Keratinocyte (primary cell): ENCODE results near the gene LIN7B. TPM values are rescaled to one million over a fixed set of nuclear protein-coding genes. Genes with fewer than 3 reads are reported as not detected.

Experiments
- DNase-seq: peaks from one replicate; pipeline ENCODE4 v3.0.0-alpha.2; 2011; ENCODE audit warnings: low read depth, missing footprints, low spot score
- FAIRE-seq: peaks from 2 replicates; lab custom pipeline; 2011; peaks lifted over from hg19 to GRCh38; lab: Jason Lieb, UNC
- H2AFZ ChIP-seq: 2 replicates; pipeline ENCODE4 v1.6.0; 2012; ENCODE audit warnings: low read length, control low read depth, inconsistent platforms; ENCODE audit not compliant: control insufficient read depth
- H3K27ac ChIP-seq: 2 replicates; pipeline ENCODE4 v1.5.1; 2011; ENCODE audit warnings: low read length; ENCODE audit not compliant: control insufficient read depth, insufficient read depth
- H3K27me3 ChIP-seq: 3 replicates; pipeline ENCODE4 v1.6.0; 2011; ENCODE audit warnings: low read length; ENCODE audit not compliant: control insufficient read depth, insufficient read depth; ENCODE audit errors: extremely low read depth
- H3K36me3 ChIP-seq, 2 experiments: 2 replicates in 1 of 2; 3 replicates in 1 of 2; pipeline ENCODE4 v1.5.1; 2011; ENCODE audit warnings: low read length in 2 of 2, mild to moderate bottlenecking in 1 of 2; ENCODE audit not compliant: control insufficient read depth in 2 of 2, insufficient read depth in 2 of 2; ENCODE audit errors: extremely low read depth in 1 of 2
- H3K4me1 ChIP-seq: 3 replicates; pipeline ENCODE4 v1.5.1; 2011; ENCODE audit warnings: low read length; ENCODE audit not compliant: control insufficient read depth, insufficient read depth; ENCODE audit errors: extremely low read depth
- H3K4me2 ChIP-seq: 3 replicates; pipeline ENCODE4 v1.6.0; 2011; ENCODE audit warnings: low read depth, low read length; ENCODE audit not compliant: control insufficient read depth, insufficient read depth; ENCODE audit errors: extremely low read depth
- H3K4me3 ChIP-seq, 3 experiments: fragments of 200-600 bp in 1 of 3; sonication (generic) in 1 of 3; 2 replicates in 2 of 3; 3 replicates in 1 of 3; pipeline ENCODE4 v1.5.1; 2011 to 2016; ENCODE audit warnings: low read length in 3 of 3, mild to moderate bottlenecking in 3 of 3, control low read depth in 2 of 3, inconsistent platforms in 1 of 3, low read depth in 1 of 3, mixed read lengths in 1 of 3, mixed run types in 1 of 3, moderate library complexity in 1 of 3; ENCODE audit not compliant: control insufficient read depth in 2 of 3, insufficient read depth in 2 of 3; ENCODE audit errors: extremely low read depth in 1 of 3
- H3K79me2 ChIP-seq: 2 replicates; pipeline ENCODE4 v1.6.0; 2012; ENCODE audit warnings: low read length; ENCODE audit not compliant: control insufficient read depth, insufficient read depth
- H3K9ac ChIP-seq: 3 replicates; pipeline ENCODE4 v1.6.0; 2011; ENCODE audit warnings: low read length; ENCODE audit not compliant: control insufficient read depth, insufficient read depth; ENCODE audit errors: extremely low read depth
- H3K9me1 ChIP-seq: 3 replicates; pipeline ENCODE4 v1.6.0; 2011; ENCODE audit warnings: low read length; ENCODE audit not compliant: control insufficient read depth, insufficient read depth; ENCODE audit errors: extremely low read depth
- H3K9me3 ChIP-seq: 2 replicates; pipeline ENCODE4 v1.5.1; 2012; ENCODE audit warnings: low read depth, low read length; ENCODE audit not compliant: control insufficient read depth
- H4K20me1 ChIP-seq: 3 replicates; pipeline ENCODE4 v1.6.0; 2011; ENCODE audit warnings: low read length; ENCODE audit not compliant: control insufficient read depth, insufficient read depth; ENCODE audit errors: extremely low read depth
- EZH2 ChIP-seq: IDR thresholded peaks from one replicate; pipeline ENCODE4 v1.6.1; 2012; ENCODE audit warnings: inconsistent platforms, mild to moderate bottlenecking, low read length, moderate library complexity
- dilution Hi-C: fragments of 300-500 bp; cut with MboI; formaldehyde crosslinking; loops from one replicate; pipeline ENCODE4 v1.7.0; 2020; ENCODE audit warnings: low sequenced_read_pairs; ENCODE audit not compliant: extremely low pct_ligation_motif_present
- polyA plus RNA-seq, 5 experiments: library from polyadenylated mRNA; depleted of rRNA in 3 of 5; stranded (reverse) in 3 of 5; stranded (forward) in 1 of 5; unstranded in 1 of 5; fragments of >200 nt; gene quantifications; 1 replicate in 1 of 5; 2 replicates in 3 of 5; 3 replicates in 1 of 5; pipeline versions ENCODE4 v1.2.1 to v1.2.3, GENCODE V29; 2011 to 2012; ENCODE audit warnings: missing spikeins in 2 of 5, low read depth in 1 of 5, low replicate concordance in 1 of 5
- TF ChIP-seq, protein P1 (sequence below), 3 experiments: IDR thresholded peaks in 1 of 3; conservative IDR thresholded peaks in 1 of 3; optimal IDR thresholded peaks in 1 of 3; 2 replicates in 2 of 3; 3 replicates in 1 of 3; pipeline versions ENCODE3 to v1.5.1; 2011; ENCODE audit warnings: low read length in 3 of 3, mild to moderate bottlenecking in 3 of 3, moderate library complexity in 2 of 3, control low read depth in 1 of 3, inconsistent platforms in 1 of 3; ENCODE audit not compliant: insufficient read depth in 2 of 3; ENCODE audit errors: extremely low read depth in 1 of 3

Gene LIN7B
- polyA plus RNA-seq, 1 donor (not counting 4 experiments of a cell fraction or from before 2014, with no cell fraction given), result 1.6 TPM

DNA sequence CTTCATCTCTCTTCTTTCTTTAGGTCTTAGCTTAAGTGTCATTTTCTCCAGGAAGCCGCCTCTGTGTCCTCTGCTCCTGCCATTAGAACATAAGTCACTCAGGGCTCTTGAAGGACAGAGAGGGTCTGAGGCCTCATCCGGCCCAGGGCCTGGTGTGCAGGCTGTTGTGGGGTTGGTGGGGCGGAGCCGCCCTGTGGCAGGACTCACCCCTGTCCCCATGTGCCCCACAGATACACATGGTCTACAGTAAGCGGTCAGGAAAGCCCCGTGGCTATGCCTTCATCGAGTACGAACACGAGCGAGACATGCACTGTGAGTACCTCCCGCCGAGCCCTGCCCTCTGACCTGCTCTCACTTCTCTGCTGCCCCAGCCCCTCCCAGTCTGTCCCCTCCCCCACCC is 13.0 kb upstream of the LIN7B start:
- H3K36me3 ChIP-seq, result peaks cover 39 to 47% of the 10 kb centered on the region in 2 experiments
- H3K9me3 ChIP-seq, result no peaks in the 10 kb centered on the region
- no peak for FAIRE-seq
- no peak for DNase-seq
- no peak overlapping the region for H3K4me2 ChIP-seq
- TF ChIP-seq, protein P1, sequence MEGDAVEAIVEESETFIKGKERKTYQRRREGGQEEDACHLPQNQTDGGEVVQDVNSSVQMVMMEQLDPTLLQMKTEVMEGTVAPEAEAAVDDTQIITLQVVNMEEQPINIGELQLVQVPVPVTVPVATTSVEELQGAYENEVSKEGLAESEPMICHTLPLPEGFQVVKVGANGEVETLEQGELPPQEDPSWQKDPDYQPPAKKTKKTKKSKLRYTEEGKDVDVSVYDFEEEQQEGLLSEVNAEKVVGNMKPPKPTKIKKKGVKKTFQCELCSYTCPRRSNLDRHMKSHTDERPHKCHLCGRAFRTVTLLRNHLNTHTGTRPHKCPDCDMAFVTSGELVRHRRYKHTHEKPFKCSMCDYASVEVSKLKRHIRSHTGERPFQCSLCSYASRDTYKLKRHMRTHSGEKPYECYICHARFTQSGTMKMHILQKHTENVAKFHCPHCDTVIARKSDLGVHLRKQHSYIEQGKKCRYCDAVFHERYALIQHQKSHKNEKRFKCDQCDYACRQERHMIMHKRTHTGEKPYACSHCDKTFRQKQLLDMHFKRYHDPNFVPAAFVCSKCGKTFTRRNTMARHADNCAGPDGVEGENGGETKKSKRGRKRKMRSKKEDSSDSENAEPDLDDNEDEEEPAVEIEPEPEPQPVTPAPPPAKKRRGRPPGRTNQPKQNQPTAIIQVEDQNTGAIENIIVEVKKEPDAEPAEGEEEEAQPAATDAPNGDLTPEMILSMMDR (optimal IDR thresholded peaks at IDR 0.05 in 1 of 3, IDR thresholded peaks at IDR 0.05 in 1 of 3, conservative IDR thresholded peaks at IDR 0.05 in 1 of 3; ENCODE audit: extremely low read depth in 1 of 3, insufficient read depth in 2 of 3, low read length in 3 of 3), result no peak
- TF ChIP-seq EZH2, result no peak
- peaks cover 23% of the 10 kb centered on the region for H4K20me1 ChIP-seq
- H3K27me3 ChIP-seq, result no peaks in the 10 kb centered on the region
- dilution Hi-C loops, result no loop called here
- H3K9ac ChIP-seq, result no peak overlapping the region
- H3K4me3 ChIP-seq, result no peak overlapping the region
- no peaks in the 10 kb centered on the region for H3K4me1 ChIP-seq
- H3K27ac ChIP-seq, result no peak overlapping the region
- no peaks in the 10 kb centered on the region for H3K9me1 ChIP-seq
- peaks cover 34% of the 10 kb centered on the region for H3K79me2 ChIP-seq
- H2AFZ ChIP-seq, result no peak overlapping the region

DNA sequence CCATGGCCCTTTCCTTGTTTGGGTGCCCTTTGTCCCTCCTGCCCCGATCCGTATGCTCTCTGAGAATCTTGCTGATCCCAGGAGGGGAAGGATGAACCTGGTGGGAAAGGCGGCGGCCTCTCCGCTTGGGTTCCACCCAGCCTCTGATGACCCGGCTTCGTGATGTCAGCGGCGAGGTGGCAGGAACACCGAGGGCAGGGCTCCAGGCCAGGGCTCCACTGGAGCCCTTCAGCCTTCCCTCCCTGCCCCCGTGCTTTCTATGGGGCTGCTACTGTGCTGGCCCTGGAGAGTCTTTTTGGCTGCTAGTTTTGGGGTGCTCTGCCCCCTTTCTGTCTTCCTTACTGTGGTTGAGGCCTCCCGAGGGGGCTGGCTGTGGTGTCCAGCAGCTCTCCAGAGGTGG is 11.9 kb upstream of the LIN7B start:
- no peak for DNase-seq
- no peaks in the 10 kb centered on the region for H3K9me3 ChIP-seq
- FAIRE-seq, result no peak
- TF ChIP-seq, protein P1 (optimal IDR thresholded peaks at IDR 0.05 in 1 of 3, IDR thresholded peaks at IDR 0.05 in 1 of 3, conservative IDR thresholded peaks at IDR 0.05 in 1 of 3; ENCODE audit: extremely low read depth in 1 of 3, insufficient read depth in 2 of 3, low read length in 3 of 3), result no peak
- no peak for TF ChIP-seq EZH2
- peaks cover 37% of the 10 kb centered on the region for H3K79me2 ChIP-seq
- no peak overlapping the region for H3K27ac ChIP-seq
- H3K4me3 ChIP-seq, result no peak overlapping the region
- no peaks in the 10 kb centered on the region for H3K27me3 ChIP-seq
- no peaks in the 10 kb centered on the region for H3K9me1 ChIP-seq
- H4K20me1 ChIP-seq, result peaks cover 34% of the 10 kb centered on the region
- H3K4me1 ChIP-seq, result peaks cover 2% of the 10 kb centered on the region
- dilution Hi-C loops, result no loop called here
- H2AFZ ChIP-seq, result no peak overlapping the region
- H3K4me2 ChIP-seq, result no peak overlapping the region
- peaks cover 49 to 51% of the 10 kb centered on the region in 2 experiments for H3K36me3 ChIP-seq
- no peak overlapping the region for H3K9ac ChIP-seq
